ENCODE data around the gene GATA2. TPM values are rescaled to one million over a fixed set of nuclear protein-coding genes. Genes with fewer than 3 reads are reported as not detected.
A peak's percentile ranks its signal among the peaks of the same experiment; 100 is the strongest.

GATA2 gene
- total RNA-seq, 3 donors from 2014 or later (not counting 1 experiment from before 2014, with no cell fraction given), result 0.92 to 225 (median 8.4) TPM

GRCh38 chr3:128484404-128485281 lies 8.4 kb downstream of the GATA2 start:
- peaks cover 13 to 37% of the 10 kb centered on the region in 2 donors for H3K4me1 Mint-ChIP-seq
- no peaks in the 10 kb centered on the region for H3K36me3 Mint-ChIP-seq
- no peak overlapping the region for H3K27ac ChIP-seq (ENCODE audit: low read length)
- intact Hi-C loops (cut with micrococcal nuclease), result no loop called here
- ATAC-seq, result no peak
- no peak for TF ChIP-seq CTCF (IDR thresholded peaks at IDR 0.05)
- H3K9me3 Mint-ChIP-seq, result no peaks in the 10 kb centered on the region
- peaks cover 64 to 70% of the 10 kb centered on the region in 2 donors for H3K27me3 Mint-ChIP-seq (ENCODE audit: low read depth in 2 of 2)
- H3K4me1 ChIP-seq (ENCODE audit: control insufficient read depth, insufficient read depth, low read length), result peaks cover 38% of the 10 kb centered on the region
- H3K27ac Mint-ChIP-seq, result no peak overlapping the region
- H3K4me3 ChIP-seq (ENCODE audit: low read length), result no peak overlapping the region
- H3K27me3 ChIP-seq (ENCODE audit: control insufficient read depth, insufficient read depth, low read length), result peaks cover 55% of the 10 kb centered on the region
- no peaks in the 10 kb centered on the region for H3K36me3 ChIP-seq (ENCODE audit: control insufficient read depth, insufficient read depth, low read length)
- no peak for DNase-seq
- H3K4me3 Mint-ChIP-seq, result no peak overlapping the region
- H3K9me3 ChIP-seq (ENCODE audit: control insufficient read depth, insufficient read depth, low read length), result no peaks in the 10 kb centered on the region
- 28% methylated on average over 12 of the region's 16 CpGs for WGBS (ENCODE audit: insufficient coverage)

GRCh38 chr3:128483657-128484403 lies 9.2 kb downstream of the GATA2 start:
- Mint-ChIP-seq H3K4me1 (peaks cover 12 to 35% of the 10 kb centered on the region in 2 donors), H3K27ac (no peak overlapping the region), H3K4me3 (peak overlapping the region; percentile 74), H3K27me3 (ENCODE audit: low read depth in 2 of 2) (peaks cover 65 to 66% of the 10 kb centered on the region in 2 donors), H3K9me3 (no peaks in the 10 kb centered on the region), H3K36me3 (no peaks in the 10 kb centered on the region)
- Histone ChIP-seq H3K27ac (ENCODE audit: low read length) (no peak overlapping the region), H3K36me3 (ENCODE audit: control insufficient read depth, insufficient read depth, low read length) (no peaks in the 10 kb centered on the region), H3K27me3 (ENCODE audit: control insufficient read depth, insufficient read depth, low read length) (peaks cover 53% of the 10 kb centered on the region), H3K4me1 (ENCODE audit: control insufficient read depth, insufficient read depth, low read length) (peaks cover 34% of the 10 kb centered on the region), H3K9me3 (ENCODE audit: control insufficient read depth, insufficient read depth, low read length) (no peaks in the 10 kb centered on the region), H3K4me3 (ENCODE audit: low read length) (no peak overlapping the region)
- intact Hi-C loops (cut with micrococcal nuclease), result no loop called here
- no peak for TF ChIP-seq CTCF (IDR thresholded peaks at IDR 0.05)
- no peak for ATAC-seq
- WGBS (ENCODE audit: insufficient coverage), result 9% methylated on average over 24 of the region's 26 CpGs
- DNase-seq, result peak in 1 of 2 donors; percentile 27

GRCh38 chr3:128482666-128483656 lies 10.0 kb downstream of the GATA2 start:
- peaks cover 45% of the 10 kb centered on the region for H3K27me3 ChIP-seq (ENCODE audit: control insufficient read depth, insufficient read depth, low read length)
- Mint-ChIP-seq H3K4me1 (peaks cover 12 to 26% of the 10 kb centered on the region in 2 donors), H3K36me3 (no peaks in the 10 kb centered on the region), H3K9me3 (no peaks in the 10 kb centered on the region), H3K27ac (no peak overlapping the region), H3K4me3 (peak overlapping the region; percentile 74), H3K27me3 (ENCODE audit: low read depth in 2 of 2) (peaks cover 63 to 65% of the 10 kb centered on the region in 2 donors)
- no peaks in the 10 kb centered on the region for H3K9me3 ChIP-seq (ENCODE audit: control insufficient read depth, insufficient read depth, low read length)
- H3K4me3 ChIP-seq (ENCODE audit: low read length), result no peak overlapping the region
- H3K27ac ChIP-seq (ENCODE audit: low read length), result no peak overlapping the region
- no peak for TF ChIP-seq CTCF (IDR thresholded peaks at IDR 0.05)
- DNase-seq (peak in 1 of 2 donors; percentile 39), ATAC-seq (peak in 1 of 3 donors; percentile 35)
- WGBS (ENCODE audit: insufficient coverage), result 4% methylated on average over 23 of the region's 33 CpGs
- H3K36me3 ChIP-seq (ENCODE audit: control insufficient read depth, insufficient read depth, low read length), result no peaks in the 10 kb centered on the region
- intact Hi-C loops (cut with micrococcal nuclease), result no loop called here
- peaks cover 25% of the 10 kb centered on the region for H3K4me1 ChIP-seq (ENCODE audit: control insufficient read depth, insufficient read depth, low read length)
